GM12801 (cell line): Measurements from ENCODE around the gene ATG16L1.

Experiments
- CTCF ChIP-seq: IDR thresholded peaks from one replicate; pipeline ENCODE4 v1.5.1; 2011; ENCODE audit warnings: control low read depth; ENCODE audit not compliant: insufficient read length; ENCODE audit errors: extremely low read depth

ATG16L1 gene

GRCh38 chr2:233281553-233281952, 30.1 kb downstream of the ATG16L1 start:
- no peak for TF ChIP-seq CTCF

- no peak for TF ChIP-seq CTCF
These were observed 30.6 kb downstream of the ATG16L1 start for GRCh38 chr2:233281992-233282603.

GRCh38 chr2:233285921-233286320, 34.4 kb downstream of the ATG16L1 start:
- TF ChIP-seq CTCF = no peak

GRCh38 chr2:233287871-233288270, 36.4 kb downstream of the ATG16L1 start:
- no peak for TF ChIP-seq CTCF

- TF ChIP-seq CTCF = no peak
These were observed 37.2 kb downstream of the ATG16L1 start for GRCh38 chr2:233288663-233289062.

- TF ChIP-seq CTCF = no peak
These were observed 38.2 kb downstream of the ATG16L1 start for GRCh38 chr2:233289648-233290047.

GRCh38 chr2:233290051-233290845, 38.8 kb downstream of the ATG16L1 start:
- no peak for TF ChIP-seq CTCF
